GM18502 (cell line): Measurements from ENCODE around the gene GIMAP8.
"Not testable (repeated sequence)": the region's sequence is repeated elsewhere in the genome, so short reads cannot be mapped to it uniquely, and the experiment has no call there.

Experiments
- ATAC-seq: cut with Tn5 transposase; IDR thresholded peaks from one replicate; pipeline ENCODE4 v1.9.1; 2021; ENCODE audit warnings: mild to moderate bottlenecking; ENCODE audit not compliant: unreplicated experiment, poor library complexity

Gene GIMAP8

GRCh38 chr7:150434240-150434639 lies 16.2 kb upstream of the GIMAP8 start:
- ATAC-seq = no peak

- peak; percentile 4 for ATAC-seq
Measured at GRCh38 chr7:150435047-150435389, 15.4 kb upstream of the GIMAP8 start.

GRCh38 chr7:150435390-150436073 lies 14.9 kb upstream of the GIMAP8 start:
- ATAC-seq = peak; percentile 89

- no peak for ATAC-seq
Measured at GRCh38 chr7:150439967-150440366, 10.5 kb upstream of the GIMAP8 start.

GRCh38 chr7:150441524-150441923 lies 8.9 kb upstream of the GIMAP8 start:
- no peak for ATAC-seq

- ATAC-seq = no peak
Measured at GRCh38 chr7:150442811-150443210, 7.6 kb upstream of the GIMAP8 start.

GRCh38 chr7:150443793-150444540 lies 6.5 kb upstream of the GIMAP8 start:
- ATAC-seq = no peak

GRCh38 chr7:150444674-150445365 lies 5.6 kb upstream of the GIMAP8 start:
- no peak for ATAC-seq

GRCh38 chr7:150446288-150446938 lies 4.0 kb upstream of the GIMAP8 start:
- ATAC-seq = no peak

GRCh38 chr7:150447966-150448788 lies 2.3 kb upstream of the GIMAP8 start:
- ATAC-seq = peak; percentile 4

GRCh38 chr7:150448789-150449147 lies 1.7 kb upstream of the GIMAP8 start:
- ATAC-seq = peak; percentile 45

- no peak for ATAC-seq
Measured at GRCh38 chr7:150449206-150449952, 1.1 kb upstream of the GIMAP8 start.

- peak; percentile 44 for ATAC-seq
Measured at GRCh38 chr7:150451097-150451793, 815 bp downstream of the GIMAP8 start.

- ATAC-seq = no peak
Measured at GRCh38 chr7:150451833-150452461, 1.5 kb downstream of the GIMAP8 start.

- ATAC-seq = no peak
Measured at GRCh38 chr7:150453181-150453580, 2.8 kb downstream of the GIMAP8 start.

GRCh38 chr7:150453892-150454291 lies 3.5 kb downstream of the GIMAP8 start:
- ATAC-seq = no peak

GRCh38 chr7:150457064-150457463 lies 6.6 kb downstream of the GIMAP8 start:
- not testable (repeated sequence) for ATAC-seq

- ATAC-seq = no peak
Measured at GRCh38 chr7:150458235-150458634, 7.8 kb downstream of the GIMAP8 start.
